ENCODE results near the gene ZNF780A.
"Not testable (repeated sequence)": the region's sequence is repeated elsewhere in the genome, so short reads cannot be mapped to it uniquely, and the experiment has no call there.

The ZNF780A gene

GRCh38 chr19:40088299-40089047 is 2.3 kb downstream of the ZNF780A start:
- in situ Hi-C loops (cut with MboI; ENCODE audit: low sequenced_read_pairs) = no loop called here

GRCh38 chr19:40084948-40085347 is 5.8 kb downstream of the ZNF780A start:
- in situ Hi-C loops (cut with MboI; ENCODE audit: low sequenced_read_pairs) = no loop called here

- in situ Hi-C loops (cut with MboI; ENCODE audit: low sequenced_read_pairs) = no loop called here
These were observed 9.3 kb downstream of the ZNF780A start for GRCh38 chr19:40081411-40081810.

GRCh38 chr19:40080289-40080688 is 10.5 kb downstream of the ZNF780A start:
- in situ Hi-C loops (cut with MboI; ENCODE audit: low sequenced_read_pairs) = no loop called here

GRCh38 chr19:40078377-40078776 is 12.4 kb downstream of the ZNF780A start:
- in situ Hi-C loops (cut with MboI; ENCODE audit: low sequenced_read_pairs) = no loop called here

- in situ Hi-C loops (cut with MboI; ENCODE audit: low sequenced_read_pairs) = no loop called here
These were observed 20.7 kb downstream of the ZNF780A start for GRCh38 chr19:40070058-40070457.

GRCh38 chr19:40059624-40060023 is 31.1 kb downstream of the ZNF780A start:
- in situ Hi-C loops (cut with MboI; ENCODE audit: low sequenced_read_pairs) = no loop called here

GRCh38 chr19:40057166-40057565 is 33.6 kb downstream of the ZNF780A start:
- in situ Hi-C loops (cut with MboI; ENCODE audit: low sequenced_read_pairs) = no loop called here

GRCh38 chr19:40056505-40056904 is 34.2 kb downstream of the ZNF780A start:
- in situ Hi-C loops (cut with MboI; ENCODE audit: low sequenced_read_pairs) = no loop called here

- in situ Hi-C loops (cut with MboI; ENCODE audit: low sequenced_read_pairs) = no loop called here
These were observed 34.8 kb downstream of the ZNF780A start, which contains the start of gene ZNF780B for GRCh38 chr19:40055832-40056504. ZNF780B (minus strand) TSS chr19:40056231; CDS start chr19:40050332, 5,899 bp downstream.

GRCh38 chr19:40055049-40055448 is 35.7 kb downstream of the ZNF780A start:
- in situ Hi-C loops (cut with MboI; ENCODE audit: low sequenced_read_pairs) = no loop called here

- in situ Hi-C loops (cut with MboI; ENCODE audit: low sequenced_read_pairs) = no loop called here
These were observed 36.1 kb downstream of the ZNF780A start for GRCh38 chr19:40054632-40055031.

GRCh38 chr19:40053491-40053890 is 37.3 kb downstream of the ZNF780A start:
- in situ Hi-C loops (cut with MboI; ENCODE audit: low sequenced_read_pairs) = no loop called here

- in situ Hi-C loops (cut with MboI; ENCODE audit: low sequenced_read_pairs) = not testable (repeated sequence)
These were observed 49.0 kb downstream of the ZNF780A start for GRCh38 chr19:40041718-40042117.

GRCh38 chr19:40038047-40038446 is 52.7 kb downstream of the ZNF780A start:
- in situ Hi-C loops (cut with MboI; ENCODE audit: low sequenced_read_pairs) = not testable (repeated sequence)

- in situ Hi-C loops (cut with MboI; ENCODE audit: low sequenced_read_pairs) = no loop called here
These were observed 54.7 kb downstream of the ZNF780A start for GRCh38 chr19:40035996-40036395.

- in situ Hi-C loops (cut with MboI; ENCODE audit: low sequenced_read_pairs) = no loop called here
These were observed 56.7 kb downstream of the ZNF780A start for GRCh38 chr19:40033989-40034560.

- in situ Hi-C loops (cut with MboI; ENCODE audit: low sequenced_read_pairs) = no loop called here
These were observed 64.2 kb downstream of the ZNF780A start for GRCh38 chr19:40026597-40026970.

- in situ Hi-C loops (cut with MboI; ENCODE audit: low sequenced_read_pairs) = no loop called here
These were observed 64.7 kb downstream of the ZNF780A start for GRCh38 chr19:40025938-40026596.

- in situ Hi-C loops (cut with MboI; ENCODE audit: low sequenced_read_pairs) = no loop called here
These were observed 66.8 kb downstream of the ZNF780A start for GRCh38 chr19:40023969-40024368.
